ENCODE data around the gene DGCR2.
"Not testable (repeated sequence)": the region's sequence is repeated elsewhere in the genome, so short reads cannot be mapped to it uniquely, and the experiment has no call there.

Gene DGCR2

GRCh38 chr22:19029113-19030103 lies 92.8 kb downstream of the DGCR2 start:
- not testable (repeated sequence) for DNase-seq (ENCODE audit: low spot score)

- not testable (repeated sequence) for DNase-seq (ENCODE audit: low spot score)
These were observed 94.2 kb downstream of the DGCR2 start for GRCh38 chr22:19028060-19028455.

GRCh38 chr22:19027371-19028059 lies 94.7 kb downstream of the DGCR2 start:
- not testable (repeated sequence) for DNase-seq (ENCODE audit: low spot score)

GRCh38 chr22:19026080-19026479 lies 96.1 kb downstream of the DGCR2 start:
- DNase-seq (ENCODE audit: low spot score) = not testable (repeated sequence)

- not testable (repeated sequence) for DNase-seq (ENCODE audit: low spot score)
These were observed 97.2 kb downstream of the DGCR2 start for GRCh38 chr22:19024956-19025489.

GRCh38 chr22:19023931-19024330 lies 98.3 kb downstream of the DGCR2 start:
- DNase-seq (ENCODE audit: low spot score) = not testable (repeated sequence)

- no peak for DNase-seq (ENCODE audit: low spot score)
These were observed 99.5 kb downstream of the DGCR2 start for GRCh38 chr22:19022755-19023154.

GRCh38 chr22:19019679-19020032 lies 102.6 kb downstream of the DGCR2 start:
- no peak for DNase-seq (ENCODE audit: low spot score)

- no peak for DNase-seq (ENCODE audit: low spot score)
These were observed 103.1 kb downstream of the DGCR2 start for GRCh38 chr22:19019029-19019678.

GRCh38 chr22:19018256-19018655 lies 104.0 kb downstream of the DGCR2 start:
- no peak for DNase-seq (ENCODE audit: low spot score)

GRCh38 chr22:19016081-19016766 lies 106.0 kb downstream of the DGCR2 start:
- DNase-seq (ENCODE audit: low spot score) = no peak

GRCh38 chr22:19014886-19015285 lies 107.3 kb downstream of the DGCR2 start:
- no peak for DNase-seq (ENCODE audit: low spot score)

- not testable (repeated sequence) for DNase-seq (ENCODE audit: low spot score)
These were observed 108.2 kb downstream of the DGCR2 start for GRCh38 chr22:19013881-19014598.

- DNase-seq (ENCODE audit: low spot score) = not testable (repeated sequence)
These were observed 108.8 kb downstream of the DGCR2 start for GRCh38 chr22:19013411-19013810.

GRCh38 chr22:19012308-19012986 lies 109.8 kb downstream of the DGCR2 start:
- DNase-seq (ENCODE audit: low spot score) = no peak

- DNase-seq (ENCODE audit: low spot score) = not testable (repeated sequence)
These were observed 110.6 kb downstream of the DGCR2 start for GRCh38 chr22:19011611-19012010.

GRCh38 chr22:19011075-19011474 lies 111.1 kb downstream of the DGCR2 start:
- no peak for DNase-seq (ENCODE audit: low spot score)

- no peak for DNase-seq (ENCODE audit: low spot score)
These were observed 116.3 kb downstream of the DGCR2 start for GRCh38 chr22:19005905-19006304.

- DNase-seq (ENCODE audit: low spot score) = no peak
These were observed 117.7 kb downstream of the DGCR2 start for GRCh38 chr22:19004471-19004870.

- no peak for DNase-seq (ENCODE audit: low spot score)
These were observed 118.7 kb downstream of the DGCR2 start for GRCh38 chr22:19003508-19003907.
